ENCODE results near the gene ARRDC5.

- TF ChIP-seq CTCF (IDR thresholded peaks at IDR 0.05; ENCODE audit: low read depth, low read length, poor library complexity, severe bottlenecking) (no peak), EZH2phosphoT487 (IDR thresholded peaks at IDR 0.05; ENCODE audit: borderline replicate concordance, low read length) (no peak)
Measured at GRCh38 chr19:4922530-4923275, 20.0 kb upstream of the ARRDC5 start.

All from DOHH2 (cell line).